HG03457 (cell line): ENCODE results near the gene SLC27A1.

Experiments
- ATAC-seq: cut with Tn5 transposase; IDR thresholded peaks from one replicate; pipeline ENCODE4 v1.9.1; 2021; ENCODE audit warnings: moderate number of reproducible peaks; ENCODE audit not compliant: unreplicated experiment

The SLC27A1 gene

GRCh38 chr19:17470068-17470841, at the start of gene SLC27A1:
SLC27A1 (plus strand) TSS chr19:17470524; CDS start chr19:17470541, 17 bp downstream.
- ATAC-seq, result peak; percentile 54

GRCh38 chr19:17421942-17422341, 48.4 kb upstream of the SLC27A1 start:
- ATAC-seq, result no peak

DNA sequence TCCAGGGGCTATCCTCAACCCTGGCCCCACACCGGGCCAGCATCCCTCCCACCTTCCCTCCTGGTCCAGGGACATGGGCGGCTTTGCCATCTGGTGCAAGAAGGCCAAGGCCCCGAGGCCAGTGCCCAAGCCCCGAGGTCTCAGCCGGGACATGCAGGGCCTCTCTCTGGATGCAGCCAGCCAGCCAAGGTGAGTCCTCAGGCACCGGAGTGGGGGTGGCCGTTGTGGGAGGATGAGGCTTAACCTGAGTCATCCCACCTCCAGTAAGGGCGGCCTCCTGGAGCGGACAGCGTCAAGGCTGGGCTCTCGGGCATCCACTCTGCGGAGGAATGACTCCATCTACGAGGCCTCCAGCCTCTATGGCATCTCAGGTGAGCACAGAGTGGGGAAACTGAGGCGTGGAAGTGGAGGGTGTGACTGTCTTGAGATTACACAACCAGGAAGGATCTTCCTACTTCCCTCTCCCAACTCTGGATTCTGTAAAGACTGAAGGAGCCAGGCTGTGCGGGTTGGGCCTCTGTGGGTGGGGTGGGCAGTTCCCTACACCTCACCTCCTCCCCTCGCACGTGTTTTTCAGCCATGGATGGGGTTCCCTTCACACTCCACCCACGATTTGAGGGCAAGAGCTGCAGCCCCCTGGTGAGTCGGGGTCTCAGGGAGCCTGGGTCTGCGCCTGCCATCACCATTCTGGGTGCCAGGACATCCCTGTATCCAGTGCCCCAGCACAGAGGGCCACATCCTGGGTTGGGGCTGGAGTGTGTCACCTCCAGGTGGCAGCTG, 46.7 kb upstream of the SLC27A1 start:
- no peak for ATAC-seq

- ATAC-seq, result no peak
Measured at GRCh38 chr19:17424743-17425365, 45.5 kb upstream of the SLC27A1 start.

DNA sequence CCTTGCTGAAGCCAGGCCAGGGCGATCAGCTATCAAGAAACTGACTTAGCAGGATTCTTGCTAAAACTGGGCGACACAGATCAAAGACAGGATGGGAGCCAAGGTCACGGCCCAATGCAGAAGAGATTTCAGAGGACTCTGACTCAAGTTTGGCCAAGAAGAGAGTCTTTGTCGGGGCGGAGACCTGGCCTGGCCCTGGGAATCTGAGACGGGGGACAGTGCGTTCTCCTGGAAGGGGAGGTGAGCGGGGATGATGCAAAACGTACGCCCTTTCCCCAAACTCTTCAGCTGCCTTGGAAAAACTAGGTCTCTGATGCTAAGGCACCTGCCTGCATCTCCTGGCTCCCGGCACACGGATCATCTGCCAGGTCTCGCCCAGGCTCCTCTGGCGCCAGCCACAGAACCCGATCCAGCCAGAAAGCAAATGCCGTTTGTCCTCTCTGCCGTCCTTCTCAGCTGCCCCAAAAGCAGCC, 40.6 kb upstream of the SLC27A1 start:
- no peak for ATAC-seq

DNA sequence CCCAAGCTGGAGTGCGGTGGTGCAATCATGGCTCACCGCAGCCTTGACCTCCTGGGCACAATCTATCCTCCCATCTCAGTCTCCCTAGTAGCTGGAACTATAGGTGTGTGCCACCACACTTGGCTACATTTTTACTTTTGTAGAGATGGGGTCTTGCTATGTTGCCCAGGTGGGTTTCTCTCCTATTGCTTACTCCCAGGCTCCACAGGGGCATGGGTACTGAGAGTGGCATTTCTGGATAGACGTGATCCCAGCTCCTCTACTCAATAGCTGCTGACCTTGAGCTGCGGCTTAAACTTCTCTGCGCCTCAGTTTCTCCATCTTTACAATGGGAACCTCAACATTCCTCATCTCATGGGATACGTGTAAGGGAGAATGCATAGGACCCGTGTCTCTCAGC, 38.9 kb upstream of the SLC27A1 start:
- ATAC-seq, result no peak

DNA sequence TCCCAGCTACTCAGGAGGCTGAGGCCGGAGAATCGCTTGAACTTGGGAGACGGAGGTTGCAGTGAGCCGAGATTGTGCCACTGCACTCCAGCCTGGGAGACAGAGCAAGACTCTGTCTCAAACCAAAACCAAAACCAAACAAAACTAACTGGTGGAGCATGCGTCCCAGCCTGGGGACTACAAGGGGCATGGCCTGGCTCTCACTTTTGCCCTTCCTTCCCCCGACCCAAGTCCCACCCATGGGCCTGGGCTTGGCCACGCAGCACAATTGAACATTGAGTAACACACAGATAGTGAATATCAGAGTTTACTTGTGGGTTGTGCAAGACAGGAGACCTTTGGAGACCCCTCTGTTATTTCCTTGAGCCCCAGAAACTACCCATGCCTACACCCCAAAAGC, 35.1 kb upstream of the SLC27A1 start:
- no peak for ATAC-seq

GRCh38 chr19:17436094-17436873, 34.0 kb upstream of the SLC27A1 start:
- ATAC-seq, result no peak

DNA sequence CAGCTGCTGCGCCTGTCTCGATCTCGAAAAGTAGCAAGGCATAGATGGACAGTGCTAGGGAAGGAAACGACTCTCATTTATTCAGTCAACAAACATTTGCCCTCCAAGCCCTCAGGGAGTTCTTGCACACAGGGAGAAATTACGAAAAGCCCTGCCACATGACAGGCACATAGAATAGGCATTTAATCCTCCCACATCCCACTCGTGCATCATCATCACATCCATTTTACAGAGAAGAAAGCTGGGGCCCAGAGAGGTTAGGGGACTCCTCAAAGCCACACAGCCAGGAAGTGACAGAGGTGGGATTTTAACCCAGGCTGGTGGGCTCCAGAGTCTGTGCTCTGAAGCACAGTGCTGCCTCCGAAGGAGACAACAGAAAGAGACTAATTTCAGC, 33.5 kb upstream of the SLC27A1 start:
- no peak for ATAC-seq

GRCh38 chr19:17441241-17442021, 28.9 kb upstream of the SLC27A1 start:
- ATAC-seq, result no peak

GRCh38 chr19:17445526-17446165, 24.7 kb upstream of the SLC27A1 start:
- ATAC-seq, result no peak

GRCh38 chr19:17447704-17448130, 22.6 kb upstream of the SLC27A1 start:
- no peak for ATAC-seq

DNA sequence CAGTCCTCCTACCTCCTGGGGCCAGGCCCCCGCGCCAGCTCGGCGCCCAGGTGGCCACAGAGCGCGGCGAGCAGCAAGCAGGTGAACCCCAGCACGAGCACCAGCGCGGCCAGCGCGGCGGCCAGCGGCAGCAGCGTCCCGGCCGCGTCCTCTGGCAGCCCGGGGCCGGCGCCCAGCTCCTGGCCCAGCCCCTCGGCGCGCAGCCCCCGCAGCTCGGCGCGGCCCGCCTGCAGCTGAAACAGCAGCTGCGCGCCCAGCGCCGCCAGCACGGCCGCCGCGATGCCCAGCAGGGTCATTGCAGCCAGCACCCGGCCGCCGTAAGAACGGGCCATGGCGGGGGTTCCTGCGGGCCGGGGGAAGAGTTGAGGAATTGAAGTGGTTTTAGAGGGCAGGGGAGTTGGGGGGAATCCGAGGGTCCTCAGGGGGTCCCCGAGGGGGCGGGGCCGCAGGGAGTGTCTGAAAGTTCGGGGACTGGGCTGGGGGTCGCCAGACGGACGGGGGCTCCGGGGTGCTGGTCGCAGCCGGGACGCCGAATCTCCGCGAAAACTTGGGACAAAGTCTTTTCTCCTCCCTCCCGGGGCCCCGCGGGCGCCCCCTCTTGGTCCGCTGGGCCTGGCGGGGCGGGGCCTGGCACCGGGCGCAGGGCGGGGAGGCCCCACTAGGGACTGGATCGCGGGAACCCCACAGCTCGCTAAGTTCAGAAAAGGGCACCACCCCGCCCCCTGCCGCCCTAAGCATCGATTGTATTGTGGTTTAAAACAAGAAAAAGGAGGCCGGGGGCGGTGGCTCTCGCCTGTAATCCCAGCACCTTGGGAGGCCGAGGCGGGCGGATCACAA, 22.0 kb upstream of the SLC27A1 start, which contains the start of gene TMEM221:
Gene TMEM221, minus strand, starts transcription at position 538 of the 837 bp plus-strand sequence. Its CDS starts 206 bp downstream, at position 332.
- ATAC-seq, result no peak

DNA sequence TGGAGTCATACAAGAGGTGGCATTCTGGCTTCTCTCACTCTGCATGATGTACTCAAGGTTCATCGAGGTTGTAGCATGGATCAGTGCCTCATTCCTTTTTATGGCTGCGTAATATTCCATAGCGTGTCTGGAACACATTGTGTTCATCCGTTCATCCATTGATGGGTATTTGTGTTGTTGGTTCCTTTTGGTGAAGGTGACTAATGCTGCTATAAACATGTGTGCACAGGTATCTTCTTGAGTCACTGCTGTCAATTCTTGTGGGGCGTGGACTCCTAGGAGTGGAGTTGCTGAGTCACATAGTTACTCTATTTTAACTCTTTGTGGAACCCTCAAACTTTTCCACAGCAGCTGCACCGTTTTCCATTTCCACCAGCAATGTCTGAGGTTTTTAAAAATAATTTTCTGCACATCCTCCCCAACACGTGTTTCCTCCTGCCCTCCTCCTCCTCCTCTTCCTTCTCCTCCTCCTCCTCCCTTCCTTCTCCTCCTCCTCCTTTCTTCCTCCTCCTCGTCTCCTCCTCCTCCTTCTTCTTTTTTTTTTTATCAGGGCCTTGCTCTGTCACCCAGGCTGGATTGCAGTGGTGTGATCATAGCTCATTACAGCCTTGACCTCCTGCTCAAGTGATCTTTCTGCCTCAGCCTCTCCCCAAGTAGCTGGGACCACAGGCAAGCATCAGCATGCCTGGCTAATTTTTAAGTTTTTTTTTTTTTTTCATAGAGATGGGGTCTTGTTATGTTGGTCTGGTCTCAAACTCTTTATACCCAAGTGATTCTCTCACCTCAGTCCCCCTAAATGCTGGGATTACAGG, 19.9 kb upstream of the SLC27A1 start:
- no peak for ATAC-seq

GRCh38 chr19:17451820-17452219, 18.5 kb upstream of the SLC27A1 start:
- no peak for ATAC-seq

GRCh38 chr19:17454576-17455071, 15.7 kb upstream of the SLC27A1 start:
- ATAC-seq, result no peak

DNA sequence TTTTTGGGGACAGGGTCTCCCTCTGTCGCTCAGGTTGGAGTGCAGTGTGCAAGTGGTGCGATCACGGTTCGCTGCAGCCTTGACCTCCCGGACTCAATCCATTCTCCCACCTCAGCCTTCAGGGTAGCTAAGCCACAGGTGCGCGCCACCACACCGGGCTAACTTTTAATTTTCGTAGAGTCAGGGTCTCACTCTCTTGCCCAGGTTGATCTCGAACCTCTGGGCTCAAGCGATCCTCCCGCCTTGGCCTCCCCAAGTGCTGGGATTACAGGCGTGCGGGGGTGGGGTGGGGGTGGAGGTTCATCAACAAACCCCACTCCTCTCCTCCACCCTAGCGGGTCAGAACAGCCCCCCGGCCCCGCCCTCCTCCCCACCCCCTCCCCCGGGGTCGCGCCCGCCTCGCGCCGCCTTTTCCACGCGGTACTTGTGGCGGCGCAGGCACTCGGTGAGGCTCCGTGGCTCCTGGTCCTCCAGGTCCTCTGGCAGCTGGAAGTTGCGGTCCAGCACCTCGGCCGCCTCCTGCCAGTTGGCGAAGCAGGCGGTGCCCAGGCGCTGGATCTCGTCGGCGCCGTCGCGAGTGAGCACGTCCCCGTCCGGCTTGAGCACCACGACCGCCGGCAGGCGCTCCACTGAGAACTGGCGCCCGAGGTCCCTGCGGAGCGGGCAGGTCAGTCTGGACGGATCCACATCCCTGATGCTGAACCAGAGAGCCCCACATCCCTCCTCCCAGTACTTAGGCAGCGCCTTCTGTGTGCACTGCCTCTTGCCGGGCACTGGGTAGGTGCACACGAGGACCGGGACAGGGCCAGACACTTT, 14.8 kb upstream of the SLC27A1 start:
- ATAC-seq, result no peak
